SJCRH30 (cell line): ENCODE data around the gene CERS1. TPM values are rescaled to one million over a fixed set of nuclear protein-coding genes. Genes with fewer than 3 reads are reported as not detected.
A peak's percentile ranks its signal among the peaks of the same experiment; 100 is the strongest.
"Not testable (repeated sequence)": the region's sequence is repeated elsewhere in the genome, so short reads cannot be mapped to it uniquely, and the experiment has no call there.

Source experiments
- DNase-seq, 2 experiments: peaks; one replicate each; pipeline ENCODE4 v3.0.0-alpha.2; 2015 to 2020
- H3K27ac ChIP-seq: fragments of 250-450 bp; sonication (Bioruptor Pico); 2 replicates; pipeline ENCODE4 v1.5.1; 2020; ENCODE audit warnings: mild to moderate bottlenecking, moderate library complexity
- H3K27me3 ChIP-seq: fragments of 250-450 bp; sonication (Bioruptor Pico); 2 replicates; pipeline ENCODE4 v1.5.1; 2020; ENCODE audit warnings: mild to moderate bottlenecking, moderate library complexity
- H3K36me3 ChIP-seq: fragments of 250-450 bp; sonication (Bioruptor Pico); 2 replicates; pipeline ENCODE4 v1.5.1; 2020; ENCODE audit warnings: mild to moderate bottlenecking, moderate library complexity
- H3K4me1 ChIP-seq: fragments of 250-450 bp; sonication (Bioruptor Pico); 2 replicates; pipeline ENCODE4 v1.5.1; 2020; ENCODE audit warnings: mild to moderate bottlenecking, moderate library complexity
- H3K4me3 ChIP-seq: fragments of 250-450 bp; sonication (Bioruptor Pico); 2 replicates; pipeline ENCODE4 v1.5.1; 2020; ENCODE audit warnings: mild to moderate bottlenecking, moderate library complexity
- H3K9me3 ChIP-seq: fragments of 250-450 bp; sonication (Bioruptor Pico); replicated peaks from 2 replicates; pipeline ENCODE4 v1.5.1; 2020; ENCODE audit warnings: mild to moderate bottlenecking, moderate library complexity
- total RNA-seq: library from RNA; depleted of rRNA; stranded (reverse); fragments of >200 nt; shearing (Covaris generic); gene quantifications from 2 replicates; pipeline ENCODE4 v1.2.3, GENCODE V29; 2014

CERS1 gene
- total RNA-seq, 1 experiment from 2014 or later: 6.1 TPM

DNA sequence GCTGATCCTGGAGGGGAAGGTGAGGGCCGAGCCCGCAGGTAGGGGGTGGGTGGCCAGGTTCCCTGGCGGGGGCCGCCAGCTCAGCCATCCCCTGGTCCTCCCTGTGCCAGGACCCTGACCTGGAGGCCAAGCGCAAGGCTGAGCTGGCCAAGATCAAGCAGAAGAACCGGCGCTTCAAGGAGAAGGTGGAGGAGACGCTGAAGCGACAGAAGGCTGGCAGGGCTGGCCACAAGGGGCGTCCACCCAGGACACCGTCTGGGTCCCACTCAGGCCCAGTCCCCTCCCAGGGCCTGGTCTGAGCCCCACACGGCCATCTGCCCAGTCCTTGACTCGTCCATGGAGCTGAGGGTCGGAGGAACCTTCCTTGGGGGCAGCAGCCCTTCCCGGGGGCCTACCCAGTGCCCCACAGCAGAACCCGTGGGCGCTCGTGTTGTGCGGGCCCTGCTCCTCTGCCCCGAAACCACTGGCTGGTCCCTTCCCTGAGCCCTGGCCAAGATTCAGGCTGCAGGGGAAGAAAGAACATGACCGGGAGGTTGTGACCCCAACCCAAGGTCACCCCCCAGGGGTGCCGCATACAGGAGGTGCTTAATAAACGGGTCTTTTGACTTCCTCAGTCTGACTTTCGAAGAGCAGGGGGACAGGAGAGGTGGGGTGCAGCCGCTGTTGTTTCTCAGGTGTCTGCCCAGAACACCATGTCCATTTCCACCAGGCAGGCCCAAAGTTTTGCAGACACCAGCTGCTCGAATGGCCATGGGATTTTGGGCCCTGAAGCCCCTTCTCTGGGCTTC, 32.3 kb upstream of the CERS1 start:
- Histone ChIP-seq H3K27me3 (no peaks in the 10 kb centered on the region), H3K9me3 (no peaks in the 10 kb centered on the region), H3K4me1 (no peaks in the 10 kb centered on the region), H3K4me3 (no peak overlapping the region), H3K27ac (no peak overlapping the region), H3K36me3 (peaks cover 31% of the 10 kb centered on the region)
- no peak for DNase-seq

DNA sequence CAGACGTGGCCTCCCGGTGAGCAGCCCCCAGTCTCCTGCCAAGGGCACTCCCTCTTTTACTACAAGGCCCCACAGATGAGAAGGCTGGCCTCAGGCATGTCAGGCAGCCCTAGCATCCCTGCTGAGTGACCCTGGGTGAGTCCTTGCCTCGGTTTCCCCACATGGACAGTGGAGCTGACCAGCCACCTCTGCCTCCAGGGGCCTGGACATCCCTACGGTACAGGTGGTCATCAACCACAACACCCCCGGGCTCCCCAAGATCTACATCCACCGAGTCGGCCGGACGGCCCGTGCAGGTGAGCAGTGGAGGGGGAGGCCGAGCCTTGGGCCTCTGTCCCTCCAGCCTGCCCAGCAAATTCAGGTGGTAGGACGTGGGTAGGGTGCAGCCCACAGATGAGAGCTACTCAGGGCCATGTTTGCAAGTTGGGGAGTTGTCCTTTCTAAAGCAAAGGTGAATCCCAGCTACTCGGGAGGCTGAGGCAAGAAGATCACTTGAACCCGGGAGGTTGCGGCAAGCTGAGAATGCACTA, 28.8 kb upstream of the CERS1 start:
- Histone ChIP-seq H3K27ac (no peak overlapping the region), H3K36me3 (peaks cover 26% of the 10 kb centered on the region), H3K9me3 (no peaks in the 10 kb centered on the region), H3K4me1 (no peaks in the 10 kb centered on the region), H3K27me3 (no peaks in the 10 kb centered on the region), H3K4me3 (no peak overlapping the region)
- no peak for DNase-seq

DNA sequence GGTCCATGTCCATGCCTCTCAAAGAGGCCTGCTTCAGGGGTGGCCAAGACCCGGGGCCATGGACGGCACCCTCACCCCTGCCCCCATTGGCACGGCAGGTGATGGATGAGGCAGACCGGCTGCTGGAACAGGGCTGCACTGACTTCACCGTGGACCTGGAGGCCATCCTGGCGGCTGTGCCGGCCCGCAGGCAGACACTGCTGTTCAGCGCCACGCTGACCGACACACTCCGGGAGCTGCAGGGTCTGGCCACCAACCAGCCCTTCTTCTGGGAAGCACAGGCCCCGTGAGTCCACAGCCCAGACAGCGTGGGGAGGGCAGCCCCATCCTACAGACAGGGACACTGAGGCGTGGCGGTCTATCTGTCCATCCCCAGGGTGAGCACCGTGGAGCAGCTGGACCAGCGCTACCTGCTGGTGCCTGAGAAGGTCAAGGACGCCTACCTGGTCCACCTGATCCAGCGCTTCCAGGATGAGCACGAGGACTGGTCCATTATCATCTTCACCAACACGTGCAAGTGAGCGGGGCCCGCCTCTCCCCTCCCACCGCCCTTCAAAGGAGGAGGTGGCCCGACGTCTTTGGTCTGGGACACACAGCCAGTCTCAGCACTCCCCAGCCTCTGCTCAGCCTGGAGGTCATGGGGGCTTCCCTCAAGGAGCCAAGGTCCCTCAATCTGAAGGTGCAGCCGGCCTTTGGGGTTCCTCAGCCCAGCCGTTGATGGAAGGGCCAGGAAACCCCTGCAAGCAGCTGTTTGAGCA, 26.4 kb upstream of the CERS1 start:
- H3K27me3 ChIP-seq: no peaks in the 10 kb centered on the region
- no peaks in the 10 kb centered on the region for H3K9me3 ChIP-seq
- DNase-seq: no peak
- no peaks in the 10 kb centered on the region for H3K4me1 ChIP-seq
- H3K36me3 ChIP-seq: peaks cover 21% of the 10 kb centered on the region
- H3K4me3 ChIP-seq: no peak overlapping the region
- H3K27ac ChIP-seq: no peak overlapping the region

DNA sequence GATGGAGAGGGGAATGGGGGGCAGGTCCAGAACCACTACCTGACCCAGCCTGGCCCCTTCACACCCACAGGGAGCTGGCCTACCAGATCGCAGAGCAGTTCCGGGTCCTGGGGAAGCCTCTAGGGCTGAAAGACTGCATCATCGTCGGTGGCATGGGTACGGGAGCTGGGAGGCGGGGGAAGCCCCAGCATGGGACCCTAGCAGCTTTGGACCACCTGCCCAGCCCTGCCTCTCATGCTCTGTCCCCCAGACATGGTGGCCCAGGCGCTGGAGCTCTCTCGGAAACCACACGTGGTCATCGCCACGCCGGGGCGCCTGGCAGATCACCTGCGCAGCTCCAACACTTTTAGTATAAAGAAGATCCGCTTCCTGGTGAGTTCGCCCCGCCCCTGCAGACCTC, 25.6 kb upstream of the CERS1 start:
- Histone ChIP-seq H3K36me3 (peaks cover 18% of the 10 kb centered on the region), H3K27me3 (no peaks in the 10 kb centered on the region), H3K27ac (no peak overlapping the region), H3K4me3 (no peak overlapping the region), H3K4me1 (no peaks in the 10 kb centered on the region), H3K9me3 (no peaks in the 10 kb centered on the region)
- DNase-seq: no peak

DNA sequence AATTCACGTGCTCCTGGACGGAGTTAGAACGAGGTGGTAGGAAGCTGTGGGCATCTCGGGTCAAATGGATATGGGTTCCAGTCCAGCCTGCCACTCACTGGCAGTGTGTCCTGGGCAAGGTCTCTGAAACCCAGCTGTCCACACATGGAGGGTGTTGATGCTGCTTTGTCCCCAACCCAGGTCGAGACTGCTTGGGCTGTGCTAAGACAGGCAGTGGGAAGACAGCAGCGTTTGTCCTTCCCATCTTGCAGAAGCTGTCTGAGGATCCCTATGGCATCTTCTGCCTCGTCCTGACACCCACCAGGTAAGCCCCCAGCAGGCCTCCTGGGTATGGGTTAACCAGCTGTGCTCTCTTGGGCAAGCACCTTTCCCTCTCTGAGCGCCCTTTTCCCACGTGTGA, 24.4 kb upstream of the CERS1 start:
- DNase-seq: no peak
- Histone ChIP-seq H3K4me1 (no peaks in the 10 kb centered on the region), H3K4me3 (peak overlapping the region; percentile 84), H3K36me3 (peaks cover 9% of the 10 kb centered on the region), H3K27me3 (no peaks in the 10 kb centered on the region), H3K9me3 (no peaks in the 10 kb centered on the region), H3K27ac (no peak overlapping the region)

DNA sequence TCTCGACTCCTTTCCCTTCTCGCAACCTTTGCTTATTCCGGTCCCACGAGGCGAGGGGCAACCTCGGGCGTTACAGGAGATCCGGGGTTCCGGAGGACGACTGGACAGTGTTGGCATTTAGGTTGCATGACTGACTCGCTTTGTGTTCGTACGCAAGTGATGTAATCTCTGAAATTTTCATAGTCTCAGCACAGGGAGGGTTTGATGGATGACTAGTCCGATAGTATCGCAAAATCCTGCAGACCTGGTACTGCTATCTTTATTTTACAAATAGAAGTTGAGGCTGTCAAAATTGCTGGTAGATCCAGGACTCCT, 23.9 kb upstream of the CERS1 start:
- Histone ChIP-seq H3K4me1 (no peaks in the 10 kb centered on the region), H3K9me3 (no peaks in the 10 kb centered on the region), H3K27ac (peak overlapping the region; percentile 35), H3K27me3 (no peaks in the 10 kb centered on the region), H3K36me3 (peaks cover 3% of the 10 kb centered on the region), H3K4me3 (peak overlapping the region; percentile 84)
- no peak for DNase-seq

DNA sequence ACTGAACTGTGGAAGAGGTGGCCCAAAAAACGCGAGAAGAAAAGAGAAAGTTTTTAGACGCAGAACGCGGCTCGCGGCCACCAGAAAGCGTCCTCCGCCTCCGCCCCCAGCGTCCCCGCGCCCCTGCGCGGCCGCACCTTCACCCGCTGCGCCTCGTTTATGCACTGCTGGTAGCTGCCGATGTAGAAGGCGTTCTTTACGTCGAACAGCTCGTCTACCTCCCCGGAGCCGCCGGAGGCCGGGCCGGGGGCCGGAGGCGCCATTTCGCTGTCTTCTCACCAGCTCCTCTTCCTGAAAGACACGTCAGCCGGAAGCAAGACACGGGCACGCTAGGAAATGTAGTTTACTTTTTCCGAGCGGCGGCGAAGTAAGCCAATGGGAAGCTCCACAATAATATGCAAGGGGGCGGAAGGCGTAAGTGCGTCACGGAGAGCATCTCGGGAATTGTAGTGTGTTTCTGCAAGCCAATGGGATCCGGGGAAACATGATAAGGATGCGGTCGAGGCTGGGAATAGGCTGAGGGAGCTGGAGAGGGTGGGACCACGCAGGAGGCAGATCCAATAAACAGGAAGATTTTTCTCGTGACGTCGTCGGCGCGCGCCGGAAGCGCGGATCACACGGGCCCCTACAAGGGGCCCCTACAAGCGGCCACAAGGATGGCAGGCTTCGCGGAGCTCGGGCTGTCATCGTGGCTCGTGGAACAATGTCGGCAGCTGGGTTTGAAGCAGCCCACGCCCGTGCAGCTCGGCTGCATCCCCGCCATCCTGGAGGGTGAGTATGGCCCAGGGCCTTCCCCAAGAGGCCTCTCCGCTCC, 23.3 kb upstream of the CERS1 start, which contains the start of the genes COPE and DDX49:
COPE (minus strand) TSS at position 302 of the 814 bp plus-strand sequence; CDS start at position 263, 39 bp downstream.
DDX49 (plus strand) TSS at position 630 of the 814 bp plus-strand sequence; CDS start at position 657, 27 bp downstream.
- no peaks in the 10 kb centered on the region for H3K27me3 ChIP-seq
- DNase-seq: peak; percentile 98 to 100
- no peaks in the 10 kb centered on the region for H3K9me3 ChIP-seq
- no peaks in the 10 kb centered on the region for H3K4me1 ChIP-seq
- H3K4me3 ChIP-seq: peak within 1 kb of the TSS; percentile 84
- no peaks in the 10 kb centered on the region; the same call in 1 of the 2 replicates for H3K36me3 ChIP-seq
- peak within 1 kb of the TSS; percentile 72 for H3K27ac ChIP-seq

DNA sequence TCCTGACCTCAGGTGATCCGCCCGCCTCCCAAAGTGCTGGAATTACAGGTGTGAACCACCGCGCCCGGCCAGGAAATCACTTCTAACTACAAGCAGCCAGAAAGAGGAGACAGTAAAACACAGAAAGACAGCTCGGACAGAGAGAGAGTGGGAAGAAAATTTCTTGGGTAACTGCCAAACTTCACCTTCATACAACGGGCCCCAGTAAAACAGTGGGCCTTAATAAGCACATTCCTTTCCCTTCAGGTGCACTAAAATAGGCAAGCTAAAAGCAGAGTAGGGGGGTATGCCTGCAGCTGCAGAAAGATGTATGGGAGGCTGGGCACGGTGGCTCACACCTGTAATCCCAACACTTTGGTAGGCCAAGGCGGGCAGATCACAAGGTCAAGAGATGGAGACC, 21.6 kb upstream of the CERS1 start:
- H3K27me3 ChIP-seq, H3K4me3 ChIP-seq, H3K36me3 ChIP-seq, DNase-seq, H3K9me3 ChIP-seq, H3K27ac ChIP-seq, H3K4me1 ChIP-seq: not testable (repeated sequence)

DNA sequence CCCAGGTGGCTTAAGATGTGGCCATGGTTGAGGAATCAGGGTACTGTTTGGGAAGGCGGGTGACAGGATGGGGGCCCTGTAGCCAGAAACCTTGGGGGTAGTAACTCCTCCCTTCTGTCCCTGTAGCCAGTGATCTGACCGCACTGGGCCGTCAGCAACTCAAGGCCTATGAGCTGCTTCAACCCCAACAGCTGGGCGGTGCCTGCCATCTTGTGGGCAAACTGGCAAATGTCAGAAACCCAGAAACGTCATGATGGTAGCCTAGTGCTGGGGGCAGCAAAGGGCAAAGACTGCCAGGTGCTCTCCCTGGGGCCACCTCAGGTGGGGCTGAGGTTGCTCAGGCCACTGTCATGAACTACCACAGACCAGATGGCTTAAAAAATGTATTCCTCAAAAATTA, 19.7 kb upstream of the CERS1 start:
- DNase-seq: peak; percentile 56 to 68
- no peaks in the 10 kb centered on the region for H3K9me3 ChIP-seq

DNA sequence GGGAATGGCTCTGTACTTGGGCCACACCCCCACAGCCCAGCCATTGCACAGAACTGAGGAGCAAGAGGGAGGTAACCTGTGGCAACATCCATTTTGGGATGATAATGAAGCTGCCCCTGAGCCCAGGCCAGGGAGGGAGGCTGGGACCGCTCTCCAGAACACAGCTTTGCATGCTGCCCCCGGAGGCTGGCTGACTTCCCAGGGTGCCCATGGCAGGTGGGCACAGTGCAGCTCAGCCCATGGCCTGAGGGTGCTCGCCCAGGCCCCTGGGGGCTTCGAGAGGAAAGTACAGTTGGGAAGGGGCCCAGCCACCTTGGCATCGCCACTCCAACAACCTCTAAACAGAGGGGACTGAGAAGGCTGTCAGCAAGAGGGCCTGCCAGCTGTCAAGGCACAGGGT, 17.5 kb upstream of the CERS1 start:
- Histone ChIP-seq H3K9me3 (no peaks in the 10 kb centered on the region), H3K36me3 (peaks cover 11% of the 10 kb centered on the region; the same call in 1 of the 2 replicates), H3K4me1 (no peaks in the 10 kb centered on the region), H3K4me3 (no peak overlapping the region), H3K27me3 (no peaks in the 10 kb centered on the region), H3K27ac (no peak overlapping the region)
- no peak for DNase-seq

More for the DNA sequence above, 19.7 kb upstream of the CERS1 start:
- no peaks in the 10 kb centered on the region for H3K4me1 ChIP-seq
- no peaks in the 10 kb centered on the region for H3K27me3 ChIP-seq
- no peak overlapping the region for H3K4me3 ChIP-seq
- H3K36me3 ChIP-seq: peaks cover 10% of the 10 kb centered on the region; the same call in 1 of the 2 replicates
- H3K27ac ChIP-seq: no peak overlapping the region

DNA sequence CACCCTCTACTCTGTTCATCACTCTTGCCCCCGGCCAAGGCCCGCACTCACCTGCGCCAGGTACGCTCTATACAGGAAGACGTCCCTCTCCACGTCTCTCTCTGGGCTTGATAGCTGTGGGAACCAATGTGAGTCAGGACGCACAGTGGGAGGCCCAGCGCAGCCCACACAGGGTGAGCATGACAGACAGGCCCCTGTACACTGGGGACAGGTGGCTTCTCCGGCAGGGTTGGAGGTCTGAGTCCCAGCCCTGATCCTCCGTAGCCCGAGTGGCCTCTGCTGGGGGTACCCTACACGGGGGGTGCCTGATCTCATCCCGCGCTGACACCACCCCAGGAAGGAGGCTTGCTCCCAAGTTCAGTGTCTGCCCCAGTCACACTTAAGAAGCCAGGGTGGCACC, 17.0 kb upstream of the CERS1 start:
- DNase-seq: no peak
- Histone ChIP-seq H3K27me3 (no peaks in the 10 kb centered on the region), H3K36me3 (peaks cover 11% of the 10 kb centered on the region; the same call in 1 of the 2 replicates), H3K27ac (no peak overlapping the region), H3K4me3 (no peak overlapping the region), H3K9me3 (no peaks in the 10 kb centered on the region), H3K4me1 (no peaks in the 10 kb centered on the region)

DNA sequence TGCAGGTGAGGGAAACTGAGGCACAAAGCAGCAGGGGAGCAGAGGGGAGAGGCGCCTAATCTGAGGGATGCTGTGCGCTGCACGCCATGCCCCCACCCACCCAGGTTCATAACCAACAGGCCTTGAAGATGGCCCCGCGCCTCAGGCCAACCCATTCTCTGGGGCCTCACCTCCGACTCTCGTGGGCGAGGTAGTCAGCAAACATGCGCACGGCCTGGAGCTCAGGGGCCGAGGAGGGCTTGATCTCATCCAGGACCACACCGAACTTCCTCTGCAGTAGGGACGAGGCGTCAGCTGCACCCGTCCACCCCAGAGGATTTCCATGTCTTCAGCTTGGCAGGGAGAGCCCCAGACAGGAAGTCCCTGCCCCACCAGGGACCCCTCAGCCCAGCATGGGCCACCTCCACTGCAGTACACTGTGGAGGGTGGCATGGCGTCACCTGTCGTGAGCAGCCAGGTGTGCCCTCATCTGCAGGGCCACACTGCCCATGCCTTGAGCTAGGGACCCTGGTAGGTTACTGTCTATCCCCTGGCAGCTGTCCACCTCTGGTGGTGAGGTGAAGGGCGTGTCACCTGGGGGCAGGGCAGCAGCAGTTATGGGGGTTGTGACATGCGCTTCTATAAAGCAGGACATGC, 15.0 kb upstream of the CERS1 start:
- H3K27ac ChIP-seq: no peak overlapping the region
- H3K36me3 ChIP-seq: peaks cover 11% of the 10 kb centered on the region; the same call in 1 of the 2 replicates
- DNase-seq: no peak
- H3K4me1 ChIP-seq: no peaks in the 10 kb centered on the region
- no peak overlapping the region for H3K4me3 ChIP-seq
- no peaks in the 10 kb centered on the region for H3K9me3 ChIP-seq
- H3K27me3 ChIP-seq: no peaks in the 10 kb centered on the region

DNA sequence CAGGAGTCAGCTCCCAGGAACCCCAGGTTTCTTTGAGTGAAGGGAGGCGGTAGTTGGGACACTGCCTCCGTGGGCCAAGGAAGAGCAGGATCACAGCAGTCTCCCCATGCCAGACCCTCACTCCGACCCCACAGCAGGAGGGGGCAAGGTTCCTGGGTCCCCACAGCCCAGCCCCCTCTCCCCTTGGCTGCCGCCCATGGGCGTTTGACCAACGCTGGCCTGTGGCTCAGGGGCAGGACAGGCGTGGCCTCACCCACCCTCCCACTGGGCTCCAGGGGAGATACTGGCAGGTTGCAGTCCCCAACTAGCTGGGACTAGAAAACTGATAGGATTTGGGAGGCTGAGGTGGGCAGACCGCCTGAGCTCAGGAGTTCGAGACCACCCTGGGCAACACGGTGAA, 14.1 kb upstream of the CERS1 start:
- Histone ChIP-seq H3K36me3 (peaks cover 11% of the 10 kb centered on the region; the same call in 1 of the 2 replicates), H3K4me3 (no peak overlapping the region), H3K9me3 (no peaks in the 10 kb centered on the region), H3K4me1 (no peaks in the 10 kb centered on the region), H3K27me3 (no peaks in the 10 kb centered on the region), H3K27ac (no peak overlapping the region)
- no peak for DNase-seq
